Activated naive CD4-positive, alpha-beta T cell treated with anti-CD3 and anti-CD28 coated beads, Interleukin-2, amount 50 U/mL, for 72 hours (primary cell): Measurements from ENCODE around the gene NTRK2. TPM values are rescaled to one million over a fixed set of nuclear protein-coding genes. Genes with fewer than 3 reads are reported as not detected.

ENCODE experiments used
- ATAC-seq, 2 donors: fragments of 150-1000 bp; cut with Tn5 transposase; 2 replicates each; pipeline ENCODE4 v1.10.0; 2021; ENCODE audit warnings: mild to moderate bottlenecking in 2 of 2, moderate library complexity in 2 of 2
- DNase-seq, 2 donors: peaks; one replicate each; pipeline ENCODE4 v3.0.0; 2021 to 2022; ENCODE audit warnings: low spot score in 2 of 2
- H3K27ac Mint-ChIP-seq, 2 donors: one replicate each; pipeline ENCODE4 v1.8.0; 2022; ENCODE audit warnings: mild to moderate bottlenecking in 2 of 2, mixed read lengths in 2 of 2
- H3K36me3 Mint-ChIP-seq, 2 donors: one replicate each; pipeline ENCODE4 v1.8.0; 2022; ENCODE audit warnings: mixed read lengths in 2 of 2
- H3K9me3 Mint-ChIP-seq, 2 donors: one replicate each; pipeline ENCODE4 v1.8.0; 2022; ENCODE audit warnings: mixed read lengths in 2 of 2
- total RNA-seq, 2 donors: library from RNA; stranded (reverse); gene quantifications; one replicate each; pipeline ENCODE4 v1.2.3, GENCODE V29; 2022

NTRK2 gene
- under 1 TPM; 0.16 to 0.21 TPM for total RNA-seq

DNA sequence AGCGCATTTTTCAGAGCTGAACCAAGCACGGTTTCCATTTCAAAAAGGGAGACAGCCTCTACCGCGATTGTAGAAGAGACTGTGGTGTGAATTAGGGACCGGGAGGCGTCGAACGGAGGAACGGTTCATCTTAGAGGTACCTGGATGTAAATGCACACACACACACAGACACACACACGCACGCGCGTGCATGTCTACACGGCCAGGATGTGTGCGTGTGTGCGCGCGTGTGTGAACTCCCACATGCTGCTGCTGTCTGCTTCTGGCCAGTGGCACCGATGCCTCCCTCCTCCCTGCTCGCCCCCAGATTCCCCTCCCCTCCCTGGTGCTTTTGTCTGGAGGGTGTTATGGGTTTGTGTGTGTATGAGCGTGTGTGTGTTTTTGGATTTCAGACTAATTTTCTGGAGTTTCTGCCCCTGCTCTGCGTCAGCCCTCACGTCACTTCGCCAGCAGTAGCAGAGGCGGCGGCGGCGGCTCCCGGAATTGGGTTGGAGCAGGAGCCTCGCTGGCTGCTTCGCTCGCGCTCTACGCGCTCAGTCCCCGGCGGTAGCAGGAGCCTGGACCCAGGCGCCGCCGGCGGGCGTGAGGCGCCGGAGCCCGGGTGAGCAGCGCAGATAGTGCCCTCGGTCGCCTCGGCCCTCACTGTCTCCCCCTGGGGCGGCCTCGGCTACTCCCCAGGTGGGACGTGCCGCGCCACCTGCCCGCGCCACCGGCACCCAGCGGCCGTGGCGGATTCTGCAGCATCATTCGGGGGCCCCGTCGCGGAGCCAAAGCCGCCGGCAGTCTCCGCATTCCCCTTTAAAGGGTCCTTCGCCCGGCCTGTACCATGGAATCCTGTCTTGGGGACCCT lies at the start of gene NTRK2:
Gene NTRK2 (plus strand): TSS at position 442 of the 850 bp plus-strand sequence. CDS start 1,020 bp downstream, outside the sequence.
- Mint-ChIP-seq H3K36me3 (peaks cover 0 to 16% of the 10 kb centered on the region in 2 donors), H3K27ac (peak within 1 kb of the TSS in 1 of 2 donors; percentile 22), H3K9me3 (peaks cover 0 to 4% of the 10 kb centered on the region in 2 donors)
- peak in 1 of 2 donors; percentile 46 for ATAC-seq
- peak in 1 of 2 donors; percentile 22 for DNase-seq

DNA sequence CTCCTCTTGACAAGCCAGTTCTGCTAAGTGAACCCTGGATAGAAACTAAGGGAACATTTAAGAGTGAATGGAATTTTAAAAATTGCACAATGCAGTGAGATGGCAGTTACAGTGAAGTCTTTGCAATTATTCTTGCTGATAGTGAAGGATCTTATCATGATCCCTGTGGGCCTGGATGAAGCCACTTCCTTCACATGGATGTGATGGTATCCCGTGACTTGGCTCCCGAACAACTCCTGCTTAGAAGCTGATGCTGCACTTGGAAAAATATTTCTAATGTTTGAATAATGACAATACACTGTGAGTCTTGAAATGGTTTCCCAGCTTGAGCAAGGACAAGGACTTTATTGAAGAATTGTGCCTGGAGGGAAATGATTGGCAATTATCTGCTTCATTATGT lies 49.2 kb upstream of the NTRK2 start:
- ATAC-seq, result no peak
- Mint-ChIP-seq H3K27ac (no peak overlapping the region), H3K9me3 (no peaks in the 10 kb centered on the region), H3K36me3 (no peaks in the 10 kb centered on the region)
- no peak for DNase-seq

DNA sequence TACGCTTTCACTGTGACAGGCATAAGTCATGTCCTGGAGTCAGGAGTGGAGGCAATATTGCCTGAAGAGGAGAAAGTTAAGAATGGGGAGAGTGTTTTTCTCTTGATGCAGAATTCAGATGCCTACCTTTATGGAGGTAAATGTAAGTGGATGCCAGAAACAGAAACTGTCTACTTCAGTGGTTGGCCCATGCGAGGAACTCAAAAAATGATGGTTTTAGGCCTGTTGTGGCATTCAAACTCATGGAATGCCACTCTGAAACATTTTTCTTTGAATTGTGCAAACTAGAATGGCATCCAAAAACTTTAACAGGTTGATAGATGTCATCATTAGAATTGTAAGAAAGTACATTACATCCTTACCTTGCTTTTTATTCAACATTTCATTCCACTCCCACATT lies 47.7 kb upstream of the NTRK2 start:
- ATAC-seq (no peak), DNase-seq (no peak)
- Mint-ChIP-seq H3K27ac (no peak overlapping the region), H3K9me3 (no peaks in the 10 kb centered on the region), H3K36me3 (no peaks in the 10 kb centered on the region)

DNA sequence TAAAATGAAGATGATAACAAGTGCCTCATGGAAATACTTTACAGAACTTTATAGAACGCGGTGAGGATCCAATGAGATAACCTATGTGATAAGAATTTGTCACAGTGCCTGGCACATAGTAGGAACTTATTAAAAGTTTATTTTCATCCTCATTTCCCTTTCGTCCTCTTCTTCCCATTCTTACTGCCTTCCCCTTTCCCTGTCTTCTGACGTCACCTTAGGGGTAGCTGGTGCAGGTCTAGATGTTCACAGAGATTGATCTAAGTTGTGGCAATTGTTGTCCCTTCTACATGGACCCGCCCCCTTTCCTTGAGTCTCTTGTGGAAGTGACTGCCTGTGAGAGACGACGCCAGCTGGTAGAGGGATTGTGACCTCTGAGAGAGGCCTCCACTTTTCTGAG lies 46.5 kb upstream of the NTRK2 start:
- DNase-seq (no peak), ATAC-seq (no peak)
- H3K9me3 Mint-ChIP-seq, result no peaks in the 10 kb centered on the region
- no peak overlapping the region for H3K27ac Mint-ChIP-seq
- no peaks in the 10 kb centered on the region for H3K36me3 Mint-ChIP-seq

DNA sequence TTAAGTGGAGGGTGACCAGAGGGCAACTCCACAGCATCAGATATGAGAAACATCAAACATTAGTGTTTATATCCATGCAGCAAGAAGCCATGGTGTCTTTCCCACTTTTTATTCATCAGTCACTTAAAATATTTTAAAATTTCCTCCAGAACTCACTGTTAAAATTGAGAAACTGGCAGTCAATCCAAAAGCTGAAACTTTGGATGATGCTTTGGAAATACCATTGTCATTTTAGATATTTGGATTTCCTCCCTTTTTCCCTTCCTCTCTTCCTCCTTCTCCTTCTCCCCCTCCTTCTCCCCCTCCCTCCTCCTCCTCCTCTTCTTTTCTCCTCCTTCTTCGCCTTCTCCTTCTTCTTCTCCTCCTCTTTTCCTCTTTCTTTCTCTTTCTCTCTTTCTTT lies 33.1 kb upstream of the NTRK2 start:
- Mint-ChIP-seq H3K9me3 (peaks cover 3% of the 10 kb centered on the region in 2 donors), H3K27ac (peak overlapping the region in 1 of 2 donors; percentile 59), H3K36me3 (peaks cover 0 to 4% of the 10 kb centered on the region in 2 donors)
- ATAC-seq (no peak), DNase-seq (no peak)

DNA sequence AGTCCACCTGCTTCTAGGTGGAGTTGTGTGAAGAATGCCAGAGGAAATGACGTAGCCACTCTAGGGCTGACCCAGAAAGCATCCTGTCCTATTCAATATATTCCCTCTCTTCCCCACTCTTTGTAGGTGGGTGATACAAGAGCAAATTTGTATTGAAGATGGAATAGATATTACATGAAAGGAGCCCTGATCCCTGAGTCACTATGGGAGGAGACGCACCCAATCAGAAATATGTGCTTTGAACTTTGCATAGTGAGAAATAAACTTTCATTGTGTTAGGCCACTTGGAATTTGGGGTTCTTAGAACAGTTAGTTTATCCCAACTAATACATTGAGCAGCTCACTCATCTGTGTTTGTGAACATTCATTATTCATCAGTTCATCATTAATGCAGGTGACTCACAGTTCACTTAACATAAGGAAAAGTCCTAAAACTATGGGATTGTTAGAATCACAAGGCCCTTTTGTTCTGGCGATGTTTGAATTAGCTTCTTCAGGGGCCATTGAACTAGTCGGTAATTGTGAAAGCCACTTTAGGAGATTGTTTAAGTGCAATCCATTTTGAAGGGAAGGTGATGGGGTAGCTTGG lies 26.9 kb upstream of the NTRK2 start:
- Mint-ChIP-seq H3K27ac (no peak overlapping the region), H3K36me3 (peaks cover 0 to 6% of the 10 kb centered on the region in 2 donors), H3K9me3 (peaks cover 5 to 6% of the 10 kb centered on the region in 2 donors)
- ATAC-seq (no peak), DNase-seq (no peak)

DNA sequence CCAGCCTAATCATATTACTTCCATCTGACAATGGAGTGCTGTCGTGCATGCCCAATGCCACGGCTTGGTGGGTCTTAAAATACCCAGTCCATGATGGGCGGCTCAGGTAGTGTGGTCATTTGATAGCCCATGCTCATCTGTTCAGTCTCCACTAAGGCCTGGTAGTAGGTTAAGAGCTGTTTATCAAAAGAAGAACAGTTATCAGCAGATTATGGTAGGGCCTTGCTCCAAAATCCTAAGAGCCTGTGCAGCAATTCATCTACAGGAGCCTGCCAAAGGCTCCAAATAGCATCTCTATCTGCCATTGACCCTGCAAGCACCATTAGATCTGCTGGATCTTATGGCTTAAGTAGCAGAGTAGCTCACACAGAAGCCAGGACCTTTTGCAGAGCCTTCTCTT lies 21.8 kb upstream of the NTRK2 start:
- peaks cover 0 to 7% of the 10 kb centered on the region in 2 donors for H3K9me3 Mint-ChIP-seq
- H3K27ac Mint-ChIP-seq, result no peak overlapping the region
- DNase-seq, result no peak
- no peak for ATAC-seq
- H3K36me3 Mint-ChIP-seq, result no peaks in the 10 kb centered on the region

DNA sequence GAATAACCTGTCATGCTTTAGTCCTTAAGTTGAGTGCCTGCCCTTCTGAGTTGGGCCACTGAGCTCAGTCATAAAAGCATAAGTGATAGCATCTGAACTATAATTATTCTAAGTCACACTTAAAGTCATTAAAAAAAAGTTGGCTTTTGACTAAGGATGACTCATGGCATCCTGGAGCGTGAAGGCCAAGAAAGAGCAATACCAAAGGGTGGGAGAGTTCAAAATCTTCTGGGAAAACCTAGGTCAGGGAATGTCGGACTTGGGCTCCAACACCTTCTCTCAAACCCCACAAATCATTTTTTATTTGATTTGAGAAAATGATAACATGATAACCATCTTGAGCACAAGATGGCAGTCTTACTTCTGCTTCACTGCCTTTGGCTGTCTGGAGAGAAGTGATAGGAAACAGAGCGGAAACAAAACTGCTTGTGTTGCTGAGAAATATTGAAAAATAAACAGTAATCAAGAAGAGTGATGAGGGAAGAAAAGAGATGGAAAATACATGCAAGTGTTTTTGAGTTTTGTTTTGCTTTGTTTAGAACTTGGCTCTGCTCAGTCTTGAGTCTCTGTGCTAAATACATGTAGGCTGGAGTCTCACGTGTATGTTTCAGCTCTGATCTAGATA lies 16.9 kb upstream of the NTRK2 start:
- no peaks in the 10 kb centered on the region for H3K36me3 Mint-ChIP-seq
- ATAC-seq, result no peak
- H3K9me3 Mint-ChIP-seq, result peaks cover 0 to 5% of the 10 kb centered on the region in 2 donors
- H3K27ac Mint-ChIP-seq, result no peak overlapping the region
- no peak for DNase-seq

DNA sequence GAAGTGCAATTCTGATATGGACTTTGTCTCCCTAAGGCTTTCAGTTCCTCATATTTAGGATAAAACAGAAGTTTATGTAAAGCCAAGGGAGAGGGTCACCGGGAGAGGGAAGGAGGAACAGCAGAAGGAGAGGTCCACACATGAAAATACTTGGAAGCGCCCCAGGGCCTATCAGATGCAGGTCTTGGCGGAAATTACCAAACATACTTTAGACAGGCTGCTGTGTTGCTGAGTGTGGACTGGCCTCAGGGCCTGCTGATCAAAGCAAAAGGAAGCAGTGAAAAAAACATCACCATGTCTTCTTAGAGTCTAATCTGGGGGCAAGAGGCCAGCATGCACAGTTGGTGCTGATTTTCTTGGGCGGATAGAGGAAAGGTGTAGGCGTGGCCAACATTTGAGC lies 14.1 kb upstream of the NTRK2 start:
- Mint-ChIP-seq H3K9me3 (peaks cover 0 to 5% of the 10 kb centered on the region in 2 donors), H3K27ac (no peak overlapping the region), H3K36me3 (no peaks in the 10 kb centered on the region)
- ATAC-seq (no peak), DNase-seq (no peak)

DNA sequence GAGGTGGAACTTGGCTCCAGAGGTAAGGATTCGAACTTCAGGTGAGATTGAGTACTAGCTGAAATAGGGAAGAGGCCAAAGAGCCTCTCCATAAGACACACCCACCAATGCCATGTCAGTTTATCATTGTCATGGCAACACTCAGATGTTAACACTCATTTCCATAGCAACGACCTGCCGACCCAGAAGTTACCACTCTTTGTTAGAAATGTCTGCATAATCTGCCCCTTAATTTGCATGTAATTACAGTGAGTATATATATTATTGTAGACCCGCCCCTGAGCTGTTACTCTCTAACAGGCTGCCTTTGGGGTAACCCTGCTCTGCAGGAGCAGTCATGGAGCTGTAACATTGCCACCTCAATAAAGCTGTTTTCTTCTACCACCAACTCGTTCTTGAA lies 10.2 kb upstream of the NTRK2 start:
- Mint-ChIP-seq H3K9me3 (no peaks in the 10 kb centered on the region), H3K27ac (no peak overlapping the region), H3K36me3 (no peaks in the 10 kb centered on the region)
- ATAC-seq, result no peak
- DNase-seq, result no peak

DNA sequence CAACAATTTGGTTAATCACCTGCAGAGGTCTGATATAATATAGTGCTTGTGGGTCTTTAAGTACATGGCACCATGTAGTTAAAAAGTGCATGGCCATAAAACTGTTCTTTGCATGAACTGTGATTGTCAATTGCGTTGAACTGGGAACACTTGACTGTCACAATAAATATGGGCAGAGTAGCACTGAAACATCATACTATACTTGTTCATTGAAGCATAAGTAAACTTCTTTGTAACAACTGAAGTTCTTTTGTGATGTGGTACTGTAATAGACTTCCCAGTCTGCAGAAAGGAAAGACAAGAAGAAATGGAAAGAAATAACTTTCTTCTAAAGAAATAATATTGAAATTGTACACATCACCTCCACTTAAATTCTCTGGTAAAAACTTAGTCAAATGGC lies 9.8 kb upstream of the NTRK2 start:
- no peak overlapping the region for H3K27ac Mint-ChIP-seq
- ATAC-seq (no peak), DNase-seq (no peak)
- H3K9me3 Mint-ChIP-seq, result no peaks in the 10 kb centered on the region
- H3K36me3 Mint-ChIP-seq, result no peaks in the 10 kb centered on the region

DNA sequence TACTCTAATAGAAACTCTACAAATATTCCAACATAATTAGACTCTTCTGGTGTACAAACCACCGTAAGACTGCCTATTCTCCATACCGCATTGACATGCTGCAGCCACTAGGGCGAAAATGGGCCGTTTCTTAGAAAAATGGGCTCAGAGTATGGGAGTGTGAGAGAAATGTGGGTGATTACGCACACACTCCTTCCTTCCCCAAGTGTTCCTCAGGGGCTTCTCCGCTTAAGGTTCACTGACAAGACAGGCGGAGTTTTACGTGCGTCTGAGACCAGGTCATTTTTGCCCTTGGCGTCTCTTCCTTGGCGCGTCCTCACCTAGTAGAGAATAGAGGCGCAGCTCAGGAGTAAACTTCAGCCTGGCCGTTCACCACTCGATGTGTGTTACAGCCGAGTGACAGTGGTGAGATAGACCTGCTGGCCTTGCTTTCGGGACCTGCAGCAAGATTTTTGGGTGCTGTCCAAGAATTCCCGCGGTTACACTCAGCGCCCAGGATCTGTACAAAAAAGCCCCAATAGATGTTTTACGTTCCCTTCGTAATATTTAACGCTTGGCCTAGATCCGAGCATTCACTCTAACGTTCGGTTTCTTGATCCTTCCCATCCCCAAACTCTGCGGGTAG lies 1.8 kb upstream of the NTRK2 start:
- Mint-ChIP-seq H3K9me3 (peaks cover 0 to 4% of the 10 kb centered on the region in 2 donors), H3K36me3 (peaks cover 0 to 16% of the 10 kb centered on the region in 2 donors), H3K27ac (no peak overlapping the region)
- DNase-seq (no peak), ATAC-seq (peak in 1 of 2 donors; percentile 5)

DNA sequence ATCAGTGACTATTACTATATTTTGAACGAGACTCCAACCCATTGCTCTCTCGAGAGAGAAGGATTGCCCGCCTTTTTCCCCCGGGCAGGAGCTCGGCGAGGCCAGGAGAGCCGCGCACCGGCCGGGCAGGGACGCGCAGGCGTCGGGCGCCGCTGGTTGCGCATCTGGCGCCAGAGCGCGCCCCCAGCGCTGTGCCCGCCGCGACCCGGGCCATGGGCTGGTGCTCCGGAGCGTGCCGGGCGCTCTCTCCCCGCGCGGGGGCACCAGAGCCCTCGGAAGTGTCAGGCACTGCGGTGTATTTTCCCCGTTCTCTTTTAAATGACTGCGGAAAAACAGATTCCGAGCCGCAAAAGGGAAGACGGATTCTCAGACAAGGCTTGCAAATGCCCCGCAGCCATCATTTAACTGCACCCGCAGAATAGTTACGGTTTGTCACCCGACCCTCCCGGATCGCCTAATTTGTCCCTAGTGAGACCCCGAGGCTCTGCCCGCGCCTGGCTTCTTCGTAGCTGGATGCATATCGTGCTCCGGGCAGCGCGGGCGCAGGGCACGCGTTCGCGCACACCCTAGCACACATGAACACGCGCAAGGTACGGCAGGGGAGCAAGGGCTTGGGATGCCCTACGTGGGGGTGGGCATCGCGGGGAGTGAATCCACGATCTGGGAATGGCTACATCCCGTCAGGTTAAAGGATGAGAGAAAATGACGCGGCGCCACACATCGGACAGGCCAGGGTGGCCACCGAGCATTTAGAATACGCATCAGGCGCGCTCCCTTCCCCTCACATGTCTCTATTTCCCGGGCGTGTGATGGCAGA lies 1.1 kb upstream of the NTRK2 start:
- peak in 1 of 2 donors; percentile 58 for DNase-seq
- peak overlapping the region in 1 of 2 donors; percentile 22 for H3K27ac Mint-ChIP-seq
- H3K36me3 Mint-ChIP-seq, result peaks cover 0 to 16% of the 10 kb centered on the region in 2 donors
- peak; percentile 40 to 85 for ATAC-seq
- peaks cover 0 to 4% of the 10 kb centered on the region in 2 donors for H3K9me3 Mint-ChIP-seq

DNA sequence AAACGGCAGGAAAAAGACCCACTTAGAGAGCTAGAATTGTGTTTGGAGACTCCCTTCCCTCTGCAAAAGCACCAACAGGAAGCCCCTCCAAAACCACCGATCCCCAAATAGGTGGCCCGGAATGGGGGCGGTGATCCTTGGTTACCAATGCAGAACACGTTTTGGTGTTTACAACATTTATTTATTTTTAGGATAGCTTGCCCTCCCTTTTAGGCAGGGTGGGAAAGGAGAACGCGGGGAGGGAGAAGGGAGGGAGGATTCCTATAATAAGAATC lies 579 bp upstream of the NTRK2 start:
- H3K27ac Mint-ChIP-seq, result no peak overlapping the region
- DNase-seq (no peak), ATAC-seq (no peak)
- peaks cover 0 to 16% of the 10 kb centered on the region in 2 donors for H3K36me3 Mint-ChIP-seq
- peaks cover 0 to 4% of the 10 kb centered on the region in 2 donors for H3K9me3 Mint-ChIP-seq

DNA sequence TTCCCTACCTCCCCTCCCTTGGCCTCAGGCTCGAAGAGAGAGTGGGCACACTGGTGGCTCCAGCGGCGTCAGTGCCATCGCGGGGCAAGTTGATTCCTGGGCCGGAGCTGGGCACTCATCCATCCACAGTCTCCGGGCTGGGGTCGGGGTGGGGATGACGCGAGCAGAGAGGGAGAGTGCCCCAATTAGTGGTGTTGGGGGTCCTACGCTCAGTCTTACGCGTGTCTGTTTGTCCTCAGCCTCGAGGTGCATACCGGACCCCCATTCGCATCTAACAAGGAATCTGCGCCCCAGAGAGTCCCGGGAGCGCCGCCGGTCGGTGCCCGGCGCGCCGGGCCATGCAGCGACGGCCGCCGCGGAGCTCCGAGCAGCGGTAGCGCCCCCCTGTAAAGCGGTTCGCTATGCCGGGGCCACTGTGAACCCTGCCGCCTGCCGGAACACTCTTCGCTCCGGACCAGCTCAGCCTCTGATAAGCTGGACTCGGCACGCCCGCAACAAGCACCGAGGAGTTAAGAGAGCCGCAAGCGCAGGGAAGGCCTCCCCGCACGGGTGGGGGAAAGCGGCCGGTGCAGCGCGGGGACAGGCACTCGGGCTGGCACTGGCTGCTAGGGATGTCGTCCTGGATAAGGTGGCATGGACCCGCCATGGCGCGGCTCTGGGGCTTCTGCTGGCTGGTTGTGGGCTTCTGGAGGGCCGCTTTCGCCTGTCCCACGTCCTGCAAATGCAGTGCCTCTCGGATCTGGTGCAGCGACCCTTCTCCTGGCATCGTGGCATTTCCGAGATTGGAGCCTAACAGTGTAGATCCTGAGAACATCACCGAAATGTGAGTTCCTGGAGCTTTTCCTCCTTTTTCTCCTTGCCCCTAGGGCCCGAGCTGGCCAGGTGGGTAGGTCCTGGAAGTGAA lies 861 bp downstream of the NTRK2 start:
- H3K27ac Mint-ChIP-seq, result no peak overlapping the region
- no peak for DNase-seq
- ATAC-seq, result no peak
- H3K9me3 Mint-ChIP-seq, result peaks cover 0 to 4% of the 10 kb centered on the region in 2 donors
- H3K36me3 Mint-ChIP-seq, result peaks cover 0 to 16% of the 10 kb centered on the region in 2 donors
